Measurements from ENCODE around the gene CUL1. TPM values are rescaled to one million over a fixed set of nuclear protein-coding genes. Genes with fewer than 3 reads are reported as not detected.

CUL1 gene
- total RNA-seq, 2 experiments from 2014 or later = 40.5 to 56.6 TPM

DNA sequence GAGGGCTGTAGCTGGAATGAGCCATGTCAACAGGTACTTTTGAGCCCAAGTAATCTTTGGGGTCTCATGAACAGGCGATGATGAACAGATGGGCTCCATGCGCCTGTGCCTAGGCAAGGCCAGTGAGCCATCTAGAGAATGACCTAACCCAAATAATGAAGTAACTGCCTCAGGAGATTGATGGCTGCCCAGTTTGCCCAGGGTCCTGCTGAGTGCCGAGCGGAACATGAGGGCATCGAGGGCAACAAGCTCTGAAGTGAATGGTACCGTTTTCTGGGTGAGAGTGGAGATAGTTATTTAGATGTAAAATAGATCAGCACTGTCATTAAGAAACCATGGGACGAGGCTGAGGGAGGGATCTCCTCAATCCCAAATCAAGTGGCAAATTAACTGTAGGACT, 107.5 kb downstream of the CUL1 start:
- Histone ChIP-seq H2AFZ (ENCODE audit: low read length) (no peak overlapping the region), H3K79me2 (ENCODE audit: insufficient read depth, low read depth, low read length) (no peaks in the 10 kb centered on the region), H3K4me3 (ENCODE audit: low read depth, low read length, poor library complexity, severe bottlenecking) (no peak overlapping the region), H3K27ac (ENCODE audit: low read depth, low read length, poor library complexity, severe bottlenecking) (no peak overlapping the region), H3K4me1 (ENCODE audit: insufficient read depth, low read length, poor library complexity, severe bottlenecking) (no peaks in the 10 kb centered on the region), H3K36me3 (ENCODE audit: insufficient read depth, low read length) (peaks cover 90% of the 10 kb centered on the region), H3K9me3 (ENCODE audit: low read length) (no peaks in the 10 kb centered on the region), H3K4me2 (ENCODE audit: low read length) (no peak overlapping the region), H3K9me2 (ENCODE audit: insufficient read depth, low read length) (no peaks in the 10 kb centered on the region), H4K20me1 (ENCODE audit: insufficient read depth, low read length) (no peaks in the 10 kb centered on the region)
- TF ChIP-seq, protein P1, sequence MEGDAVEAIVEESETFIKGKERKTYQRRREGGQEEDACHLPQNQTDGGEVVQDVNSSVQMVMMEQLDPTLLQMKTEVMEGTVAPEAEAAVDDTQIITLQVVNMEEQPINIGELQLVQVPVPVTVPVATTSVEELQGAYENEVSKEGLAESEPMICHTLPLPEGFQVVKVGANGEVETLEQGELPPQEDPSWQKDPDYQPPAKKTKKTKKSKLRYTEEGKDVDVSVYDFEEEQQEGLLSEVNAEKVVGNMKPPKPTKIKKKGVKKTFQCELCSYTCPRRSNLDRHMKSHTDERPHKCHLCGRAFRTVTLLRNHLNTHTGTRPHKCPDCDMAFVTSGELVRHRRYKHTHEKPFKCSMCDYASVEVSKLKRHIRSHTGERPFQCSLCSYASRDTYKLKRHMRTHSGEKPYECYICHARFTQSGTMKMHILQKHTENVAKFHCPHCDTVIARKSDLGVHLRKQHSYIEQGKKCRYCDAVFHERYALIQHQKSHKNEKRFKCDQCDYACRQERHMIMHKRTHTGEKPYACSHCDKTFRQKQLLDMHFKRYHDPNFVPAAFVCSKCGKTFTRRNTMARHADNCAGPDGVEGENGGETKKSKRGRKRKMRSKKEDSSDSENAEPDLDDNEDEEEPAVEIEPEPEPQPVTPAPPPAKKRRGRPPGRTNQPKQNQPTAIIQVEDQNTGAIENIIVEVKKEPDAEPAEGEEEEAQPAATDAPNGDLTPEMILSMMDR (conservative IDR thresholded peaks at IDR 0.05; ENCODE audit: low read length) = no peak
- TF ChIP-seq EZH2phosphoT487 (IDR thresholded peaks at IDR 0.05; ENCODE audit: borderline replicate concordance, low read depth, low read length) = no peak
- ChIA-PET CTCF (ENCODE audit: unreplicated experiment) (no interaction called here), POLR2A (interaction anchor here (1.3 kb wide), 1 partner anchor 15 kb away, joined by 3 read pairs; no protein-coding TSS in a partner anchor)
- BruUV-seq (replicated peaks) = no TSS peak
- intact Hi-C loops (cut with micrococcal nuclease; ENCODE audit: unreplicated experiment) = no loop called here
- DNase-seq (ENCODE audit: low spot score) = no peak

DNA sequence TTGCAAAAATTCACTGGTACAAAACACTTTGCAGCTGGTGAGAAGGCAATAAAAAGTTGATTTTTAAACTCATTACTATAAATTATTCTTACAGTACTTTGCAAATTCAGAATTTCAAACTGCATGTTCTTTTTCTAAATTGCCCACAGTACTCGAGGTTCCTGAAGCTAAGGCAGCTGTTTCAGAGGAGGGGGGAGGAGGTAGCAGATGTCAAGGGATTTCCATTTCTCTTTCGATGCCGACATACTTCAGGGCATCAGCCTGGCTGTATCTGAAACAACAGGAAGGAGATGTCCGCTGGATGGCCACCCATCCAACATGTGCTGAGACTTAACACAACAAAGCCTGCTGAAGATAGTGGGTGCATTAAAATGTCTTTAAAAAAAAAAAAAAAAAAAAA, 108.7 kb downstream of the CUL1 start:
- no peak overlapping the region for H3K4me2 ChIP-seq (ENCODE audit: low read length)
- H3K4me3 ChIP-seq (ENCODE audit: low read depth, low read length, poor library complexity, severe bottlenecking) = no peak overlapping the region
- intact Hi-C loops (cut with micrococcal nuclease; ENCODE audit: unreplicated experiment) = no loop called here
- H2AFZ ChIP-seq (ENCODE audit: low read length) = no peak overlapping the region
- no peaks in the 10 kb centered on the region for H3K79me2 ChIP-seq (ENCODE audit: insufficient read depth, low read depth, low read length)
- no peaks in the 10 kb centered on the region for H4K20me1 ChIP-seq (ENCODE audit: insufficient read depth, low read length)
- no TSS peak for BruUV-seq (replicated peaks)
- no peaks in the 10 kb centered on the region for H3K4me1 ChIP-seq (ENCODE audit: insufficient read depth, low read length, poor library complexity, severe bottlenecking)
- ChIA-PET CTCF (ENCODE audit: unreplicated experiment) (no interaction called here), POLR2A (interaction anchor here (0.6 to 0.7 kb wide), 4 partner anchors 9 to 265 kb away, joined by 3 to 4 read pairs (median 4); no protein-coding TSS in a partner anchor)
- no peak overlapping the region for H3K27ac ChIP-seq (ENCODE audit: low read depth, low read length, poor library complexity, severe bottlenecking)
- DNase-seq (ENCODE audit: low spot score) = no peak
- H3K36me3 ChIP-seq (ENCODE audit: insufficient read depth, low read length) = peaks cover 90% of the 10 kb centered on the region
- TF ChIP-seq EZH2phosphoT487 (IDR thresholded peaks at IDR 0.05; ENCODE audit: borderline replicate concordance, low read depth, low read length) = no peak
- TF ChIP-seq, protein P1 (conservative IDR thresholded peaks at IDR 0.05; ENCODE audit: low read length) = no peak
- no peaks in the 10 kb centered on the region for H3K9me2 ChIP-seq (ENCODE audit: insufficient read depth, low read length)
- no peaks in the 10 kb centered on the region for H3K9me3 ChIP-seq (ENCODE audit: low read length)

DNA sequence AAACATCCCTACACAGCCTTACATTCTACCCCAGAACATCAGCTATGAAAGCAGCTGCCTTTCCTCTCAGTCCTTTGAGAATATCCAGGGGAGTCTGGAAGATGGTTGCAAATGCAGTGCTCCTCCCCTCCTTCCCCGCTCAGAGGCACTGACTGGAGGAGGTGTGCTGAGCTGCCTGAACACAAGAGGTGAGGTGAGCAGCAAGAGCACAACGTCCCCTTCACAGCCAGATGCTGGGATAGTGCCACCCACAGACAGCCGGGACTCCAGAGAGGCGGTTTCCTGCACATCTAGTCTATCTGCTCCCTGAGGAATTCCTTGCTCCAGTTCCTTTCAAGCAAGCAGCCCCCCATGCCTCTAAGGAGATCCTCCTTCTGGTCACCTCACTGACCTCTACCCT, 111.2 kb downstream of the CUL1 start:
- ChIA-PET POLR2A (no interaction called here), CTCF (ENCODE audit: unreplicated experiment) (no interaction called here)
- Histone ChIP-seq H3K9me3 (ENCODE audit: low read length) (no peaks in the 10 kb centered on the region), H3K4me2 (ENCODE audit: low read length) (no peak overlapping the region), H3K4me3 (ENCODE audit: low read depth, low read length, poor library complexity, severe bottlenecking) (no peak overlapping the region), H3K9me2 (ENCODE audit: insufficient read depth, low read length) (no peaks in the 10 kb centered on the region), H3K36me3 (ENCODE audit: insufficient read depth, low read length) (peaks cover 97% of the 10 kb centered on the region), H4K20me1 (ENCODE audit: insufficient read depth, low read length) (peaks cover 4% of the 10 kb centered on the region; the same call in 1 of the 2 replicates), H3K79me2 (ENCODE audit: insufficient read depth, low read depth, low read length) (no peaks in the 10 kb centered on the region), H3K27ac (ENCODE audit: low read depth, low read length, poor library complexity, severe bottlenecking) (no peak overlapping the region), H3K4me1 (ENCODE audit: insufficient read depth, low read length, poor library complexity, severe bottlenecking) (peaks cover 5% of the 10 kb centered on the region), H2AFZ (ENCODE audit: low read length) (no peak overlapping the region)
- intact Hi-C loops (cut with micrococcal nuclease; ENCODE audit: unreplicated experiment) = no loop called here
- no TSS peak for BruUV-seq (replicated peaks)
- no peak for DNase-seq (ENCODE audit: low spot score)
- no peak for TF ChIP-seq EZH2phosphoT487 (IDR thresholded peaks at IDR 0.05; ENCODE audit: borderline replicate concordance, low read depth, low read length)
- TF ChIP-seq, protein P1 (conservative IDR thresholded peaks at IDR 0.05; ENCODE audit: low read length) = no peak

All from OCI-LY7 (cell line).